ENCODE results near the gene CROCC.
"Not testable (repeated sequence)": the region's sequence is repeated elsewhere in the genome, so short reads cannot be mapped to it uniquely, and the experiment has no call there.

CROCC gene

DNA sequence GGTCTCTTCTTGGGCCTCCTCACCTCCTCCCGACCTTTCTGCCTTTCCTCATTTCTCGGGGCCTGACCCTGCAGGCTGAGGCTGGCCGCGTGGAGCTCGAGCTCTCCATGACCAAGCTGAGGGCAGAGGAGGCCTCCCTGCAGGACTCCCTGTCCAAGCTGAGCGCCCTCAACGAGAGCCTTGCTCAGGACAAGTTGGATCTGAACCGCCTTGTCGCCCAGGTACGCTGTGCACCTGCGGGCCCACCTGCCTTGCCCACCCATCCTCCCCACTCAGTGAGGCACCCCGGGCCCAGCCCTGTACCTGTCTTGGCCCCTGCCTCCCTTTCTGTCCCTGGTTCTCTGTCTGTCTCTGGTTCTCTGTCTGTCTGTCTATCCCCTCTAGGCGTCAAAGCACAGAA lies 24.5 kb downstream of the CROCC start:
- DNase-seq, result not testable (repeated sequence)

DNA sequence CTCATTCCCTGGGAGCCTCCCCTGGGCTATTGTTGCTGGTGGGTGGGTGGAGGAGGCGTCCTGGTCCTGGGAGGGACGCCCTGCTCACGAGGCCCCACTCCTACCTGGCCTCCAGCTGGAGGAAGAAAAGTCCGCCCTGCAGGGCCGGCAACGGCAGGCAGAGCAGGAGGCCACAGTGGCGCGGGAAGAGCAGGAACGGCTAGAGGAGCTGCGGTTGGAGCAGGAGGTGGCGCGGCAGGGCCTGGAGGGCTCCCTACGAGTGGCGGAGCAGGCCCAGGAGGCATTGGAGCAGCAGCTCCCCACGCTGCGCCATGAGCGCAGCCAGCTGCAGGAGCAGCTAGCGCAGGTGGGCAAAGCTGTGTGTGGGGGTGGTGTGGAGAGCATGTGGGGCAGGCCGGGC lies 24.9 kb downstream of the CROCC start:
- no peak for DNase-seq

DNA sequence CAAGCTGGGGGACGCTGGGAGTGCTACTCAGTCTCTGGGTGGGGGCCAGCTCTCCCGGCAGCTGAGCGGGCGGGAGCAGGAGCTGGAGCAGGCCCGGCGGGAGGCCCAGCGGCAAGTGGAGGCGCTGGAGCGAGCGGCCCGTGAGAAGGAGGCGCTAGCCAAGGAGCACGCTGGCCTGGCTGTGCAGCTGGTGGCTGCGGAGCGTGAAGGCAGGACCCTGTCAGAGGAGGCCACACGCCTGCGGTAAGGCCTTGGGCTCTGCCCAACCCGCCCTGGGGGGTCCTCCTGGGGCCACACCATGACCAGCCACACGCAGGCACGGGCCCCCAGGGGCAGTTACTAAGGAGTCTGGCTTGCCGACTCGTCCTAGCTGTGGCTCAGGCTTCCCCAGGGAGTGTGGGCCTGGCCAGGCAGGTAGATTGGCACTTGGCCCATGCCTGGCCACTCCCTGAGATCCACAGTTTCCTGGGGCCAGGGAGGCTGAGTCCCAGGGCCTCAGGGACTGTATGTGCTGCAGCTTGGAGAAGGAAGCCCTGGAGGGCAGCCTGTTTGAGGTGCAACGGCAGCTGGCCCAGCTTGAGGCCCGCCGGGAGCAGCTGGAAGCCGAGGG lies 26.7 kb downstream of the CROCC start:
- DNase-seq, result not testable (repeated sequence)

DNA sequence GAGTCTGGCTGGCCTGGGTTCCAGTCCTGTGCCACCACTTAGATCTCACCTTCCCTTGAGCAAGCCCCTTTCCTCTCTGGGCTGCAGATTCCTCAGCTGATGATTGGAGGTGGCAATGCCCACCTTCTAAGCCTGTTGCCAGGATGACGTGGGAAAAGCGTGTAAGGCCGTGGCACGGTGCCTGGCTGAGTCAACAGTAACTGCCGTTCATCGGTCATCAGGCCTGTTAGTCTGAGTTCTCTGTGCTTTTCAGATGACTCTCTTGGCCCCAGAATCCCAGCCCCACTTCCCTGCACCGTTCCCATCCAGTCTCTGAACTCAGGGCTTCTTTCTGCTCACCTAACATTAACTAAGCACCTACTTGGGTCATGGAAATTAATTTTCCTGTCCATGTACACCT lies 27.3 kb downstream of the CROCC start:
- DNase-seq, result not testable (repeated sequence)

DNA sequence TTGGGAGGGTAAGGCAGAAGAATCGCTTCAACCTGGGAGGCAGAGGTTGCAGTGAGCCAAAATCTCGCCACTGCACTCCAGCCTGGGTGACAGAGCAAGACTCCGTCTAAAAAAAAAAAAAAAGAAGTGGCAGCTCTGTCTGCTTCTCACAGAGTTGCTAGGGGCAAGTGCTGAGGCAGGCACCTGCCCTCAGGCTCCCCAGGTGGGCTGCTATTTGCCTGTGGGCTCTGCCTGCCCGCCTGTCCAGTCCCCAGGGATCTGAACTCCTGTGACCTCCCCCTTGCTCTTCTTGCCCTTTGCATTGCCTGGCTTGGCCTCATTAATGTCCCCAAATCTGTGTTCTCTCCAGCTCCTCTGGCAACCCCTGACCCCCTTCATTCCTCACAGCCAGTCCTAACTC lies 30.6 kb downstream of the CROCC start:
- not testable (repeated sequence) for DNase-seq

DNA sequence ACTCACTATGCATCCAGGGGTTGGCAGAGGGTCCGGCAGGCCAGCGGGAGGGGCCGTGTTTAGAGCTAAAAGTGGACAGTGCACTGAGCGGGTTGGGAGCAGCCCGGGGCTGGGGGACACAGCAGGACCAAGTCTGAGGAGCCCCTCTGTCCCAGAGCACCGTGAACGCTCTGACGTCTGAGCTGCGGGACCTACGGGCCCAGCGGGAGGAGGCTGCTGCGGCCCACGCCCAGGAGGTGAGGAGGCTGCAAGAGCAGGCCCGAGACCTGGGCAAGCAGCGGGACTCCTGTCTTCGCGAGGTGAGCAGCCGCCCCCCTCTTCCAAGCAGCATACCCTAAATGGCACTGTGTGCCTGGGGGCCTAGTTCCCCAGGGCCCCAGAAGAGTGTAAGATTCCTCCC lies 32.8 kb downstream of the CROCC start:
- no peak for DNase-seq

DNA sequence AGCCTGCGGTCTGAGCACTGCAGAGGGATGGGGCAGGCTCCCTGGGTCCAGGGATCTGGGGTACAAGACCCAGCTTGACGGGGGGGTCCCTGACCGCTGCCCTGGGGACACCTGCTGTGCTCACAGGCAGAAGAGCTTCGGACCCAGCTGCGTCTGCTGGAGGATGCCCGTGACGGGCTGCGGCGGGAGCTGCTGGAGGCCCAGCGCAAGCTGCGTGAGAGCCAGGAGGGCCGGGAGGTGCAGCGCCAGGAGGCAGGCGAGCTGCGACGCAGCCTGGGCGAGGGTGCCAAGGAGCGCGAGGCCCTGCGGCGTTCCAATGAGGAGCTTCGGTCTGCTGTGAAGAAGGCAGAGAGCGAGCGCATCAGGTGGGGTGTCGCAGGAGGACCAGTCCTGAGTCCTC lies 33.5 kb downstream of the CROCC start:
- DNase-seq, result no peak

DNA sequence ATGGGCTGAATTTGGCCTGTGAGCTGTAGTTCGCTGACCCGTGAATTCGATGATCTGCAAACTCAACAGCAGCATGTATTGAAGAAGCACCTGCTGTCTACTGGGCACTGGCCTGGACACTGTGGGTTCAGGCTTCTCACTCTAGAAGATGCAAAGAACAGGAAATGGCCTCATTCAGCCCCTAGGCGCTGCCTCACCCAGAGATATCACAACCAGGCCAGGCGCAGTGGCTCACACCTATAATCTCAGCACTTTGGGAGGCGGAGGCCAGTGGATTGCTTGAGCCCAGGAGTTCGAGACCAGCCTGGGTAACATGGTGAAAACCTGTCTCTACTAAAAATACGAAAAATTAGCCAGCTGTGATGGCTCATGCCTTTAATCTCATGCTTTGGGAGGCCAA lies 35.0 kb downstream of the CROCC start:
- DNase-seq, result no peak

DNA sequence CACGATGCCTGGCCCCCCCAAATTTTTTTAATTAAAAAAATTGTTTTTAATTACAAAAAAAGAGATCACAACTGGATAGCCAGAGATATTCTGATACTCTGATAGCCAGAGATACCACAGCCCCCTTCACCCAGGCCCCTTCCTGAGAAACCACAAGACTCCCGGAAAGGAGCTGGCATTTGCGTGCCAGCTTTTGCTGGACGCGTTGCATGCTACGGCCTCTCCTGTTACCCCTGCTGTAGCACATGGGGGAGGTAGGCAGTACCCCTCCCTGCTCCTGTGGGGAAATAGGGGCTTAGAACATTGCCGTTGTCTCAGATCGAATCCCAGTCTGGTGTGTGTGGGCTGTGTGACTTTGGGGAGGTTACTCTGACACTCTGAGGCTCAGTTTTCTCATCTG lies 36.0 kb downstream of the CROCC start:
- DNase-seq, result no peak

DNA sequence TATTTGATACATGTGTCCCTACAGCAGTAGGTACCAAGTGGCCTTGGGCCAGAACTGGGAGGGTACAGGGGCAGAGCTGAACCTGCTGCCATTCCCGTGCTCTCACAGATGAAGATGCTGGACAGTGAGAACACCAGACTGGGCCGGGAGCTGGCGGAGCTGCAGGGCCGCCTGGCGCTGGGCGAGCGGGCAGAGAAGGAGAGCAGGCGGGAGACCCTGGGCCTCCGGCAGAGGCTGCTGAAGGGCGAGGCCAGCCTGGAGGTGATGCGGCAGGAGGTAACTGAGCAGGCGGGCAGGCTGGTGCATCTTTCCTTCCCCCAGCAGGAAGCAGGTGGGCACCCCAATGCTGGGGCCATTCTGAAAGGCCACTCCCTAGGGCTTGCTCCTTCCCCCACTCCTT lies 36.7 kb downstream of the CROCC start:
- no peak for DNase-seq

DNA sequence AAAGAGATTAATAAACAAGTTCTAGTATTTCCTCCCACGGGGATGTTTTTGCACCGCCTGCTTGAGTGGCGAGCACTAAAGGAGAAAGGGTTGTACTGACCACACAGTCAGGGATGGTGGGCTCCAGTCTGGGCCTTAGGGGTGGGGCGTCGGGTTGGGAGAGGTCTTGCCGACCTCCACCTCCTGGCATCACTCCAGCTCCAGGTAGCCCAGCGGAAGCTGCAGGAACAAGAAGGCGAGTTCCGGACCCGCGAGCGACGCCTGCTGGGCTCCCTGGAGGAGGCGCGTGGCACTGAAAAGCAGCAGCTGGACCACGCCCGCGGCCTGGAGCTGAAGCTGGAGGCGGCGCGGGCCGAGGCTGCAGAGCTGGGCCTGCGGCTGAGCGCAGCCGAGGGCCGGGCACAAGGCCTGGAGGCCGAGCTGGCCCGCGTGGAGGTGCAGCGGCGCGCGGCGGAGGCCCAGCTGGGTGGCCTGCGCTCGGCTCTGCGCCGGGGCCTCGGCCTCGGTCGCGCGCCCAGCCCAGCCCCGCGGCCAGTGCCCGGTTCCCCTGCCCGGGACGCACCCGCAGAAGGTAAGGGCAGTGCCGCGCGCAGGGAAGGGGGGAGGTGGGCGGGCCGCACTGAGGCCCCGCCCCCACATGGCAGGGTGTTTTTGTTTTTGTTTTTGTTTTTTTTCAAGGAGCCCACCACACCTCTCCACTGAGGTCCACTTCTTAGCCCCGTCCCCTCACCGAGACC lies 39.0 kb downstream of the CROCC start:
- DNase-seq, result peak; percentile 61

DNA sequence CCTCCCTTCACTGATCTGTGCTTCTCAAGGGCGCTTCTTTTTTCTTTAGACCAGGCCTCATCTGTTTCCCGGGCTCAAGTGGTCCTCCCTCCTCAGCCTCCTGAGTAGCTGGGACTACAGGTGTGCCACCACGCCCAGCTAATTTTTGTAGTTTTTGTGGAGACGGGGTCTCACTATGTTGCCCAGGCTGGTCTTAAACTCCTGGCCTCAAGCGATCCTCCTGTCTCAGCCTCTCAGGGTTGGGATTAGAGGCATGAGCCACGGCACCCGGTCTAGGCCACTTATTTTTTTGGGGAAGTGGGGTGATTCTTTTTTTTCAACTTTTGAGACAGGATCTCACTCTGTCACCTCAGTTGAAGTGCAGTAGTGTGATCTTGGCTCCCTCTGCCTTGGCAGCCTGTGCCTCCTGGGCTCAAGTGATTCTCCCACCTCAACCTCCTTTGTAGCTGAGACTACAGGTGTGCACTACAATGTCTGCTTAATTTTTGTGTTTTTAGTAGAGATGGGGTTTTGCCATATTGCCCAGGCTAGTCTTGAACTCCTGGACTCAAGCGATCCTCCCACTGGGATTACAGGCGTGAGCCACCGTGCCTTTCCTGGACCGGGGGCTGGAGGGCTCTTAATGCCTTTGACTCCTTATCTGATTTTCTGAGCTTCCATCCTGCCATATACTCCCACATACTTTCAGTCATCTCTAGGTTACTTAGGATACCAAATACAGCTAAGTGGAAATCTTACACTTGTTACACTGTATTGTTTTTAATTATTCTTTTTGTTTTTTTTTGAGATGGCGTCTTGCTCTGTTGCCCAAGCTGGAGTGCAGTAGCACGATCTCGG lies 39.8 kb downstream of the CROCC start:
- DNase-seq, result no peak

DNA sequence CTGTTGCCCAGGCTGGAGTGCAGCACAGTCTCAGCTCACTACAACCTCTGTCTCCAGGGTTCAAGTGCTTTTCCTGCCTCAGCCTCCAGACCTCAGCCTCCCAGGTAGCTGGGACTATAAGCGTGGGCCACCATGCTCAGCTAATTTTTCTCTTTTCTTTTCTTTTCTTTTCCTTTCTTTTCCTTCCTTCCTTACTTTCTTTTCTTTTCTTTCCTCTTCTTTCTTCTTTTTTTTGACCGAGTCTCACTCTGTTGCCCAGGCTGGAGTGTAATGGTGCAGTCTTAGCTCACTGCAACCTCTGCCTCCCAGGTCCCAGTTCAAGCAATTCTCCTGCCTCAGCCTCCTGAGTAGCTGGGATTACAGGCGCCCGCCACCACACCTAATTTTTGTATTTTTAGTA lies 42.4 kb downstream of the CROCC start:
- not testable (repeated sequence) for DNase-seq

DNA sequence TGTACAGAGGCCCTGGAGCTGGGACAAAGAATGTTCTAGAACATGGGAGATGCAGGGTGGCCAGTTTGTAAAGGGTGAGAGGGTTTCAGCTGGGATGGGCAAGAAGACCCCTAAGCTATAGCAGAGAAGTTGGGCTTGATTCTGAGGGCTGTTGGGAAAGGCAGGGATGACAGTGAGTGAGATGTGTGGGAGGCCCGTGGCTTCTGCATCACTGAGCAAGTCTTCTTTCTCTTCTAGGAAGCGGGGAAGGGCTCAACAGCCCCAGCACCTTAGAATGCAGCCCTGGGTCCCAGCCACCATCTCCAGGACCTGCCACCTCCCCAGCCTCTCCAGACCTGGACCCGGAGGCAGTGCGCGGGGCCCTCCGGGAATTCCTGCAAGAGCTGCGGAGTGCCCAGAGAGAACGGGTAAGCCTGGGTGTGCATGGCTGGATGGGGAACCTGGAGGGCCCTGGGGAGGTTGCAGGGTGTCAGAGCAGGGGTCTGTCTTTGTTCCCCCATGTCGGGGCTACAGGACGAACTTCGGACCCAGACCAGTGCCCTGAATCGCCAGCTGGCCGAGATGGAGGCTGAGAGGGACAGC lies 43.8 kb downstream of the CROCC start:
- no peak for DNase-seq

DNA sequence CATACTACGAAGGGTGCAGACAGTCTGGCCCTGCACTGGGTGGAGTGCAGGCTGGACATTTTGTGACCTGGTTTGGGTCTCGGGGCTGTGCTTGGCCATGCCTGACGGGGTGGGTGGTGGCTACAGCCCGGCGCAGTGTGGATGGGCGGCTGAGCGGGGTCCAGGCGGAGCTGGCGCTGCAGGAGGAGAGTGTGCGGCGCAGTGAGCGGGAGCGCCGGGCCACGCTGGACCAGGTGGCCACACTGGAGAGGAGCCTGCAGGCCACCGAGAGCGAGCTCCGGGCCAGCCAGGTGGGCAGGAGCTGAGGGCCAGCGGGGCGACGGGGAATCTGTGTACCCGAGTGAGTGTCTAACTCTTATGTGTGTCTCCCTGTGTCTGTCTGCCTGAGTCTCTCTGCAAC lies 44.6 kb downstream of the CROCC start:
- no peak for DNase-seq

DNA sequence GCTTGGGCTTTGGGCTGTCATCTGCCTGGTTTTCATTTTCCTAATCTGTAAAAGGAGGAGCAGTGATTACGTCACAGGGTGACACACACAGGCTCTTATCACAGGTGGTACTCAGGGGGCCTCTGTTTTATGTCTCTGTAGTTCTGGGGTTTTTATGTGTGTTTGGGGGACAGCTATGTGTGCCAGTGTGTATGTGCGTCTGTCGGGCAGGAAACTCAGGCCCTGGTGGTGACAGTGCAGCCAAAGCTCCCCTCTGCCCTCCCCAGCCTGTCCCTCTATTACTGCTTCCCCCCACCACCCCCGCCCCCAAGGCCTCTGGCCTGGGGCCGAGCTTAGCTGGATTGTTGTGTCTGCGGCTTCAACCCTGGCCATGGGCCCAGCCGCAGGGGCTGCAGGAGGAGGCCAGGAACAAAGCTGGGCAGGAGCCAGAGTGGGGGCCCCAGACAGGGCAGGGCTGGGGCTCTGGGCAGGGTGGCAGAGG lies 45.4 kb downstream of the CROCC start:
- no peak for DNase-seq

DNA sequence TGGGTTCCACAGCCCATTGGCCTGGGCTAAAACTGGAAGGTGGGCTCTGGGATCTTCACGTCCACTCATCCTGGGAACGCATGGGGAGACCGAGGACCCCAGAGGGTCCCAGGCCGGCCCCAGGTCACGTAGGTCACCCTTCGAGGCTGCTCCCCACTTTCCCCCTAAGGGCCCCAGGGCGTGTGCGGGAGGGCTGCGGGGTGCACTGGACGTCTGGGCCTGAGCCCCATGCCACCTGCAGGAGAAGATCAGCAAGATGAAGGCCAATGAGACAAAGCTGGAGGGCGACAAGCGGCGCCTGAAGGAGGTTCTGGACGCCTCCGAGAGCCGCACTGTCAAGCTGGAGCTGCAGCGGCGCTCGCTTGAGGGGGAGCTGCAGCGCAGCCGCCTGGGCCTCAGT lies 46.2 kb downstream of the CROCC start:
- DNase-seq, result no peak

DNA sequence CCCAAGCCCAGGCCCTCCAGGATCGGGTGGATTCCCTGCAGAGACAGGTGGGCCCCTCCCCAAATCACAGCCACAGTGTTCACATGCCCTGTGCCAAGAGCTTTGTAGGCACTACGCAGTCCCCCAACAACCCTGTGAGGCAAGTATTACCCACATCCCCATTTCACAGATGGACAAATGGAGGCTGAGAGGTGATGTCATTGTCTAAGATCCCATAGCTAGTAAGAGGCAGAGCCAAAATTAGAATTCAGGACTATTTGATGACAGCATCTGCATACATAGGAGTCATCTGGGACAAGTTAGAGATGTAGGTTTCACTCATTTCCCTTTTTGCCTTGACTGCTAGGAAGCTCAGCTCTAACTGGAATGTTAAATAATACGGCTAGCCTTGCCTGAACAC lies 46.6 kb downstream of the CROCC start:
- DNase-seq, result no peak

DNA sequence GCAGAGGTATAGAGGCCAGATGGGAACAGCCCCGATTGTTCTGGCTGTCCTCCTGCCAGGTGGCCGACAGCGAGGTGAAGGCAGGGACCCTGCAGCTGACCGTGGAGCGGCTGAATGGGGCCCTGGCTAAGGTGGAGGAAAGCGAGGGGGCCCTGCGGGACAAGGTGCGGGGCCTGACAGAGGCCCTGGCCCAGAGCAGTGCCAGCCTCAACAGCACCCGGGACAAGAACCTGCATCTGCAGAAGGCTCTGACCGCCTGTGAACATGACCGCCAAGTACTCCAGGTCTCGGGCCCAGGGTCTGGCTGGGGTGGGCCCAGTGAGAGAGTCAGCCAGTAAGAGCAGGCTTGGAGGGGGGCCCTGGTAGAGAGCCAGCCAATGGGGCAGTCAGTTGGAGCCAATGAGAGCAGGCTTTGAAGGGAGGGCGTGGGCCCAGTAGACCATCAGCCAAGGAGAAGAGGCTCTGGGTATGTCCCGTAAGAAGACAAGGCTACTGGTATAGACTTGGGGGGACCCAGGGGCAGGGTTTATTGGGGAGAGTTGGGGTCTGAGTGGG lies 47.4 kb downstream of the CROCC start:
- DNase-seq, result no peak

DNA sequence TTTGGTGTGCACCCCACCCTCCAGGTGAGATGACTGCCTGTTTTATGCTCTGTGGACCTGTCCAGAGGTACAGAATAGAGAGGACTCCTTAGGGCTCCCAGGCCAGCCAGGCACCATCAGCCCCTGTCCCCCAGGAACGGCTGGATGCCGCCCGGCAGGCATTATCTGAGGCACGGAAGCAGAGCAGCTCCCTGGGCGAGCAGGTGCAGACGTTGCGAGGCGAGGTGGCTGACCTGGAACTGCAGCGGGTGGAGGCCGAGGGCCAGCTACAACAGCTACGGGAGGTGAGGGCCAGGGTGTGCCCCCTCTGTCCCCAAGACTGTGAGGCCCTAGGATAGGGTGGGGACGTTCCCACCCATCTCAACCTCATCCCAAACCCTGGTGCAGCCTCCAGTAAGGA lies 47.9 kb downstream of the CROCC start:
- no peak for DNase-seq

DNA sequence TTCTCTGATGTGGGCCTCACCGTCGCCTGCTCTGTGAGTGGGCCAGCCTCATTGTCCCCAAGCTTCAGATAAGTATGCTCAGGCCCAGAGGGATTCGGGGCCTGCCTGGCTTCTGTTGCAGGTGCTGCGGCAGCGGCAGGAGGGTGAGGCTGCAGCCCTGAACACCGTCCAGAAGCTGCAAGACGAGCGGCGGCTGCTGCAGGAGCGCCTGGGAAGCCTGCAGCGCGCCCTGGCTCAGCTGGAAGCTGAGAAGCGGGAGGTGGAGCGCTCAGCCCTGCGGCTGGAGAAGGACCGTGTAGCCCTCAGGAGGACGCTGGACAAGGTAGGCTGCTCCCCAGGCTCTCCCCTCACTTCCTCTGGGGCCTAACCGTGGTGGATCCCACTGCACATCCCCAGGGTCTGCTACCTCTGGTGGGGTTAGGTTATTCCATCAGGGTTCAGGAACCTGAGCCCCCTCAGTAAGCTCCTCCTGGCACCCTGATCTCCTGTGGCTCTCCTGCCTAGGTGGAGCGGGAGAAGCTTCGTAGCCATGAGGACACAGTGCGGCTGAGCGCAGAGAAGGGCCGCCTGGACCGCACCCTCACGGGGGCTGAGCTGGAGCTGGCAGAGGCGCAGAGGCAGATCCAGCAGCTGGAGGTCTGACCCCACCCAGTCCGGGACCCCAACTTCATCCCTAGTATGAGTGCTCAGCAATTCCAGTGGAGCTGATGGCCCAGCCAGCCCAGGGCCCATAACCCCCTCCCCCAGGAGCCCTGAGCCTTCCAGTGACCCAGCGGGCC lies 48.6 kb downstream of the CROCC start:
- no peak for DNase-seq

All from MV-4-11 (cell line).